Activated T-cell treated with anti-CD3 and anti-CD28 coated beads, Interleukin-2, amount 50 U/mL, for 48 hours (primary cell): ENCODE measurements around the gene OVCA2.
A peak's percentile ranks its signal among the peaks of the same experiment; 100 is the strongest.
"Not testable (repeated sequence)": the region's sequence is repeated elsewhere in the genome, so short reads cannot be mapped to it uniquely, and the experiment has no call there.

Source experiments
- DNase-seq, 2 experiments: peaks; one replicate each; pipeline ENCODE4 v3.0.0-alpha.2; 2020

Gene OVCA2

GRCh38 chr17:2041561-2042389, at the start of gene OVCA2:
OVCA2 (plus strand) TSS chr17:2042022; CDS start chr17:2042048, 26 bp downstream.
- DNase-seq: peak; percentile 98

GRCh38 chr17:1992541-1992940, 49.3 kb upstream of the OVCA2 start:
- DNase-seq: no peak

DNA sequence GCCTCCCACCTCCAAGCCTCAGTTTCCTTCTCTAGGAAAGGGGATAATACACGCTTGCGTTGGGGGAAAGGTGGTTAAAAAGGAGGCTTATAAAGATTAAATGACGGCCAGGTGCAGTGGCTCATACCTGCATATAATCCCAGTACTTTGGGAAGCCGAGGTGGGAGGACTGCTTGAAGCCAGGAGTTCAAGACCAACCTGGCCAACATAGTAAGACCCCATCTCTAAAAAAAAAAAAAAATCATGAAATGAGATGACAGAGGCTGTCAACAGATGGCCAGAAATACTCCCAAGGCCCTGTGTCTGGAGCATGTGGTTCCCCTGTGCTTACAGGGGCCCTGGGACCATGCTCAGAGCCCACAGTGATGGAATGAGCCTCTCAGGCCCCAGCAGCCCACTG, 47.1 kb upstream of the OVCA2 start:
- DNase-seq: no peak

GRCh38 chr17:1995321-1995892, 46.4 kb upstream of the OVCA2 start:
- no peak for DNase-seq

DNA sequence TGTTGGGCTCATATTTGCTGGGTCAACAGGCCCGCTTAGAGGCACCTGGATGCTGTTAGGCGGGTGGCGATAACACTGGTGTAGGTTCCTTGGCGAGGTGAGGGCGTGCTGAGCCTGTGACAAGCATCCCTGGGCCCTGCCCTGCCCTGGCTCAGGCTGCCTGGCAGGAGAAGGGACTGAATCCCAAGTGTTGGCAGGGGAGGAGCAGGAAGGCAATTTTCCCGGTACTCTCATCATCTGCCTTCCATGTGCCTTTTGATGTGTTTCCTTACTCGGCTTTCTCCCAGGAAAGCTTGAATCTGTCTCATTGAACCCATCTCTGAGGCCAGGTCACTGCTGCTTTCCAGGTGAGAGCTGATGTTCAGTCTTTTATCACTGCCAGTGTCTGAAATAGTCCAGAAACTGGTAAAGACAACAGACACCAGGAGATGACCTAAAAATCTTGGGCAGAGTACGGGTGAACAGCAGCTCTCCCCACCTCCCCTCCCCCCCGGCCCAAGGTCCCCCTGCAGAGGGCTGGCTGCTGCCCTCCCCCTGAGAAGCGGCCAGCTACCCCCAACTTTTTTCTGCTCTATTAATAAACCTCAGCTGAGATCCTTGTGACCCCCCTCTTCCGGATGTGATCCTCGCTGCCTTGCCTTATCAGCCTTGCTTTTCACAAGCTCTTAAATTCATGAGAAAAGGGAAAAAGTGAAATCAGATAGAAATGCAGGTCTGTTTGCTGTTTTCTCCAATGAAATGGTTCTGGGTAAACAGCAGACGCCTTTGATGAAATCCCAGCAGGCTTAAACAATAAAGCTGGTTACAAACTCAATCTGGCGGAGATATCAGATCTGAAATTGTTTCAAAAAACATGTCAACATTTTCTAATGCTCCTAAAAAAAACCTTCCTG, 45.7 kb upstream of the OVCA2 start:
- no peak for DNase-seq

DNA sequence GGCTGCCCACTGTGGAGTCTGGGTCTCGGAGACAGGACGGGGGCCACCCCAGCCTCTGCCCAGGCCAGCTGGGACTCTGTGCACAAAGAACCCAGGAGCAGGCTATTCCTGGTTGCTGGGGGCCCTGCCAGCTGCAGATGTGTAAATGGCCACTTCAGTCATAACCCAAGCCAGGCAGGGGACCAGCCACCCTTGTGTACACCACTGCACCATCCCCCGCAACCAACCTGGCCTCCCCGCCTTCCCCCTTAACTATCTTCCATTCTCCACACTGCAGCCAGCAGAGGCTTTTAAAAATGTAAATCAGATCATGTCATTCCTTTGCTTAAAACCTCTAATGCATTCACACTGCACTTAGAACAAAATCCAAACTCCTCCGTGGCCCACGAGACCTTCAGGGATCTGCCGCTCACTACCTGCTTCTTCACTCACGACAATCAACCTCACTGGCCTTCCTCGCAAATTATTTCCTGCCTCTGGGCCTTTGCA, 45.0 kb upstream of the OVCA2 start:
- DNase-seq: no peak

DNA sequence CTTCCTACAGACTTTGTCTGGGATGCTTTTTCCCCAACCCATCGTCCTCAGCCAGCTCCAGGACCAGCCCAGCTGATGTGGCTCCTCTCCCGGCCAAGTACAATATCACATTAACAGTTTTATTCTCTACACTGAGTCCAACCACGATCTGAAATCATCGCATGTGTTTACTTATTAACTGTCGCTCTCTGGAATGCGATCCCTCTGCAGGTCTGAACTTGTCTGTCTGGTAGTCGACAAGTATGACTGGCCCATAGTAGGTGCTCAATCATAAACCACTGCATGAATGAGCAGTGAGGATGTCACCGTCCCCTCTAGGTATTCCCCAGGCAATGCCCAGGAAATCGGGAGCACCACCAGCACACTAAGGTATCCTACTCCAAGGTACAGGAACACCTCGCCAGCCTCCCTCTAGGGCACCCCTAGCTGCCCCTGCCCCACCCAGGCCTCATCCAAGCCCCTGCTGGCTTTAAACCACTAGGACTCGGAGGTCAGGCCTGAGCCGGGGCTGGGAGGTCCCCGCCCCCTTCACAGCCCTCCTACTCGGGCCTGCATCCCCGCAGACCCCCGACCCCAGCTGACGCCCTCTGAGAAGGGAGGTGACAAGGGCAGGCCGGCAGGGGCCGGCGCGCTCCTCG, 44.4 kb upstream of the OVCA2 start:
- DNase-seq: no peak

DNA sequence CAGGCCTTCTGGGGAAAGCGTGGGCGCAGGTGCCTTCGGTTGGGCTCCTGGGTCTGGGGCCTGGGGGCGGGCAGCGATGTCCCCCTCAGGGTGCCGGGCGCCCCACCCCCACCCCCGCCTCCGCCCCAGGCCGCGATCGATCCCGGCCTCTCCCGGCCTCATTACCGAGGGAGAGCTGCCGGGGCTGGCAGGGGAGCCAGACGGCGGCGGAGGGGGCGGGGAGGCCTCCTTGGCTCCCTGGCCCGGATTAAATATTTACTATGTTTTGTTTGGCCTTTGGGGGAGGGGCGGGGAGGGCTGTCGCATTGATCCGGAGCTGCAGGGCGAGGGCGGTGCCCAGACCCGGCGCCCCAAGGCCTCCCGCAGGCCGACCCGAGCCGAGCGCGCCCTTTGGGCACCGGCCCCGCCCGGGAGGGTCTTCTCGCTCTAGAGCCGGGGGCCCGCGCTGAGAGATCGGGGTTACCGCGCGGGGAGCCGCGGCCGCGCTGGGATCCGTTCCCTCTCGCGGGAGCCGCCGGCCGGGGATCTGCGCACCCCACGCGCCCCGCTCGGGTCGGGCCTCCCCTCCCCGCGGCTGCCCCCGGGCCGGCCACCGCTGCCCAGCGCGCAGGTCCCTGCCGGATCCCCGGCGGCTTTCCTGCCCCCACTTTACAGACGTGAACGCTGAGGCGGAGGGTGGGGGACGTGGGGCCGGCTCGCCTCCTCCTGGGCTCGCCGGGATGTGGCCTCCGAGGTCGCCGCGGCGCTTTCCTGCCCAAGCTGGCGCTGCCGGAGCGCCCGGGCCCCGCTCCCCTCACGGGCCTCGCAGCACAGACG, 43.7 kb upstream of the OVCA2 start:
- peak in 1 of 2 experiments; percentile 29 for DNase-seq

DNA sequence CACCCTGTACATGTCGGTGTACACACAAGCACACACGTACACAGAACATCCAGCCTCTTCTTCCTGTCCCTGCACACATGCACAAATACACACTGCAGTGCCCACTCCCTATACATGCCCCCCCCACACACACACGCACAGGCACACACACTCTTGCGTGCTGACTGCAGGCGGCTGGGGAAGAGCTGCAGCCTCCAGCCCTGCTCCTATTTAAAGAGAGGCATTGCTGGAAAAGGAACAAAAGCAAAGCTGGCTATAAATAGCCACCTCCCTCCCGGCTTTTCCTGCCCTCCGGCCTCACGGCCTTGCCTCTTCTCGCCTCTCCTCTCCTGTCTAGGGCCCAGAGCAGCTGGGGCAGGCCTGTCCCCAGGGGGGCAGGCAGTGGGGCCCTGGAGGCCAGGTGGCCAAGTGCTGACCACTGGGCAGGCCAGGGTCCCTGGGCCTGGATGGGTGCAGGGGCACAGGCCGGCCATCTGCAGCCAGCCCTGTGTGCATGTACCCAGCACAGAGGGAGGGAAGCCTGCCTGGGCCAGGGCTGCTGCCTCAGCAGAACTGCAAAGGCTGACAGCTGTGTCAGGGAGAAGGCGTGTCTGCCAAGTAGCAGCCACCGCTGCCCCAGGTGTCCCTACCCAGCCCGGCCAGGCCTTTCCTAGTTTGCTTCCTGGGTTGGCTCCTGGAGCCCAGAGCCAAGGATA, 42.1 kb upstream of the OVCA2 start:
- DNase-seq: no peak

GRCh38 chr17:2002767-2003329, 39.0 kb upstream of the OVCA2 start:
- no peak for DNase-seq

- no peak for DNase-seq
Observed at GRCh38 chr17:2003525-2003924, 38.3 kb upstream of the OVCA2 start.

GRCh38 chr17:2004435-2004952, 37.3 kb upstream of the OVCA2 start:
- DNase-seq: no peak

DNA sequence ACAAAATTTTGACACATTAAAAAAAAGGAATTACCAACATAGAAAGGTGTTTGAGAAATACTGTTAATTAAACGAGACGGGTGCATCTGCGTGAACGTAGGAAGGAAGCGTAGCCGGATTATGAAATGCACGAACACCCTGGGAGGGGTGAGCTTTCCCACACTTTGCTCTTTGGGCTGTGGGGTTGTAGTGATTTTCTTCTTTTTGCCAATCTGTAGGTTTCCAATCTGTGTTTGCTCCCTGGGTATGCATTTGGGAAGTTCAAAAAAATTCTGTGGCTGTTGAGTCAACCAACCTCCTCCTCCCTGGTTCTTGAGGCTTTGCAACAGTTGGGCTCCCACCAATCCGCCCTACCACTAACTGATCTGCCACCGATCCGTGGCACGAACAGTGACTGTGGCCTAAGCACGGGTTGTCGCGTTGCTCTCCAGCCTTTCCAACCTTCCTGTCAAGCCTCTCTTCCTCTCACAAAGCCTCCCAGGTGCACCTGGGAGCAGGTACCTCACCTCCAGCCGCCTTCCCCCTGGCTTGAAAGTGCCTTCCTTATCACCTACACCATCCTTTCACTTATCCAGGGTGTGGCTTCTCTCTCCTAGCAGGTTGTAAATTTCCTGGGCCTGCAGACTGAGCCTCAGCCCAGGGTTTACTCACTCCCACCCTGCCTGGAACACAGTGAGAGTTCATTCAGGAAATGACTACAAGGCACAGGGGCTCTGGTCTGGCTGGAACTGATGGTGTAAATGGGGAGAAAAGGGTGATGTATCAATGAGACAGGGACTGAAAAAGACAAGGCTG, 33.3 kb upstream of the OVCA2 start:
- no peak for DNase-seq

GRCh38 chr17:2009737-2010136, 32.1 kb upstream of the OVCA2 start:
- no peak for DNase-seq

- no peak for DNase-seq
Observed at GRCh38 chr17:2011411-2012371, 30.1 kb upstream of the OVCA2 start.

DNA sequence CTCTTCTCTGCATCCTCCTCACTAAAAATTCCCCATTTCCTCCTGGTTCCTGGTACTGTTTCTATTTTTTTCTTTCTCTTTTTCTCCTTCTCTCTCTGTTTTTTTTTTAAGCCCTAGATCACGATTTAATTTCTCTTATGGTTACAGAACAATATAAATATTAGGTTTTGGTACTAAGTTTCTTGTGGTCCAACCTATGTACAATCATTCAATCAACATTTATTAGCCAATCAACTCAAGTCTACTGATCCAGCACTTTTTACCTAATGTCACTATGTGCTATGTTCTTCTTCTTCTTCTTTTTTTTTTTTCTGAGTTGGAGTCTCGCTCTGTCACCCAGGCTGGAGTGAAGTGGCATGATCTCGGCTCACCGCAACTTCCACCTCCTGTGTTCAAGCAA, 29.3 kb upstream of the OVCA2 start:
- no peak for DNase-seq

DNA sequence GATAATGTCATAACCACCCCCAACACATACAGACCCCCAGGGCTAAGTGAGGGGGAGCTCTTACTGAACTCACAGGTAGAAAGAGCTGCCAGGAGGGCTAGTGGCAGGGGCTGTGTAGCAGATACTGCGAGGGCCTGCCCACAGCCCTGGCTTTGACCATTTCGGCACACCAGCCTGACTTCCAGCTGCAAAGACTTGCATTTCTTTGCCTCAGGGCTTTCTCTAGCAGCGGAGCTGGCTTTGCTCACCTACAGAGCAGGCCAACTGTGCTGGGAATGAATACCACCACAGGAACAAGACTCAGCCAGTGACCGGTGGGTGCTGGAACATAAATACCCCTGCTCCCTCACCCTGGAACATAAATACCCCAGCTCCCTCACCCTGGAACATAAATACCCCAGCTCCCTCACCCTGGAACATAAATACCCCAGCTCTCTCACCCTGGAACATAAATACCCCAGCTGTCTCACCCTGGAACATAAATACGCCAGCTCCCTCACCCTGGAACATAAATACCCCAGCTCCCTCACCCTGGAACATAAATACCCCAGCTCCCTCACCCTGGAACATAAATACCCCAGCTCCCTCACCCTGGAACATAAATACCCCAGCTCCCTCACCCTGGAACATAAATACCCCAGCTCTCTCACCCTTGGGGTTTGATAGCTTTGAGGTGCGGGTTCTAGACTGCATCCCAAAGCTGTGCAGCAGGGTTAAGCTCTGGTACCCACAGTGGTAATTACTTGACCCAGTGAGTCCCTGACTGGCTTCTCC, 28.4 kb upstream of the OVCA2 start:
- DNase-seq: not testable (repeated sequence)

GRCh38 chr17:2013994-2014317, 27.9 kb upstream of the OVCA2 start:
- no peak for DNase-seq
